Thymus (tissue), 11 donors: ENCODE data around the gene PARD3B. TPM values are rescaled to one million over a fixed set of nuclear protein-coding genes. Genes with fewer than 3 reads are reported as not detected.

Source experiments
- DNase-seq, 9 donors: peaks; one replicate each; pipeline ENCODE4 v3.0.0-alpha.2; 2013; ENCODE audit warnings: low spot score in 9 of 9, low read depth in 6 of 9, missing footprints in 1 of 9
- H3K27ac ChIP-seq, 2 donors: one replicate each; pipeline ENCODE4 v1.5.1; 2013; ENCODE audit warnings: control low read depth in 1 of 2, low read depth in 1 of 2, low read length in 1 of 2, mild to moderate bottlenecking in 1 of 2, moderate library complexity in 1 of 2
- H3K27me3 ChIP-seq, 2 donors: one replicate each; pipeline ENCODE4 v1.5.1; 2013; ENCODE audit warnings: low read length in 1 of 2; ENCODE audit not compliant: control insufficient read depth in 2 of 2, insufficient read depth in 1 of 2
- H3K36me3 ChIP-seq, 2 donors: one replicate each; pipeline ENCODE4 v1.5.1; 2013; ENCODE audit warnings: low read length in 1 of 2, mild to moderate bottlenecking in 1 of 2, moderate library complexity in 1 of 2; ENCODE audit not compliant: control insufficient read depth in 2 of 2, insufficient read depth in 2 of 2
- H3K4me1 ChIP-seq, 2 donors: one replicate each; pipeline ENCODE4 v1.5.1; 2013; ENCODE audit warnings: low read length in 2 of 2; ENCODE audit not compliant: control insufficient read depth in 2 of 2, insufficient read depth in 2 of 2
- H3K4me3 ChIP-seq, 2 donors: one replicate each; pipeline ENCODE4 v1.5.1; 2013; ENCODE audit warnings: low read length in 2 of 2, control low read depth in 1 of 2, mild to moderate bottlenecking in 1 of 2
- H3K9me3 ChIP-seq, 2 donors: one replicate each; pipeline ENCODE4 v1.5.1; 2013; ENCODE audit warnings: low read length in 1 of 2, mild to moderate bottlenecking in 1 of 2; ENCODE audit not compliant: control insufficient read depth in 2 of 2, insufficient read depth in 1 of 2
- WGBS: extraction: QIAGEN DNeasy Blood & Tissue Kit; methylation state at CpG from one replicate; pipeline ENCODE4 v1.1.7; 2013; 5-methylcytosine and 5-hydroxymethylcytosine counted together
- polyA plus RNA-seq: library from polyadenylated mRNA; stranded (reverse); fragments of 200-250 nt; gene quantifications from one replicate; pipeline ENCODE4 v1.2.3, GENCODE V29; 2013
- total RNA-seq: library from RNA; stranded (reverse); fragments of 120-200 nt; gene quantifications from one replicate; pipeline ENCODE4 v1.2.4, GENCODE V29; 2013
- donor health status: healthy.

PARD3B gene
- total and polyA plus RNA-seq, 2 donors: 1.0 to 2.4 TPM

DNA sequence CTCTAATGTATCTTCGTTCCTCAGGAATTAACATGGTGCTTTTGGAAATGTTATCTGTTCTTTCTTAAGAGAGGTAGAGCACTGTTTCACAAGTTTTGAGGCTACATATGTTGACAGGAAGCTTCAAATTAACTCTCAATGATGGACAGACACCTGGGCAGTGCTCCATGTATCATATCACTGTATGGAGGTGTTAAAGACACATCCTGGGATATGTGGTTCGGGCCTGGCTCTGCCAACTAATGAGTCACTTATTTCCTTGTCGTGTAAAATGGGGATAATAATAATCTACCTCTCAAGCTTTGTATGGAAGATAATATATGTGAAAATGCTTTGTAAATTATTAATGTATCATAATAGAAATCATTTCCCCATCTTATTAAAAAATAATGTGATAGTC, 90.2 kb downstream of the PARD3B start:
- H3K27me3 ChIP-seq: no peaks in the 10 kb centered on the region
- H3K9me3 ChIP-seq: no peaks in the 10 kb centered on the region
- no peak overlapping the region for H3K4me3 ChIP-seq
- no peaks in the 10 kb centered on the region for H3K4me1 ChIP-seq
- no peaks in the 10 kb centered on the region for H3K36me3 ChIP-seq
- DNase-seq: no peak
- 78% methylated on average over 3 of the region's 3 CpGs for WGBS
- no peak overlapping the region for H3K27ac ChIP-seq

DNA sequence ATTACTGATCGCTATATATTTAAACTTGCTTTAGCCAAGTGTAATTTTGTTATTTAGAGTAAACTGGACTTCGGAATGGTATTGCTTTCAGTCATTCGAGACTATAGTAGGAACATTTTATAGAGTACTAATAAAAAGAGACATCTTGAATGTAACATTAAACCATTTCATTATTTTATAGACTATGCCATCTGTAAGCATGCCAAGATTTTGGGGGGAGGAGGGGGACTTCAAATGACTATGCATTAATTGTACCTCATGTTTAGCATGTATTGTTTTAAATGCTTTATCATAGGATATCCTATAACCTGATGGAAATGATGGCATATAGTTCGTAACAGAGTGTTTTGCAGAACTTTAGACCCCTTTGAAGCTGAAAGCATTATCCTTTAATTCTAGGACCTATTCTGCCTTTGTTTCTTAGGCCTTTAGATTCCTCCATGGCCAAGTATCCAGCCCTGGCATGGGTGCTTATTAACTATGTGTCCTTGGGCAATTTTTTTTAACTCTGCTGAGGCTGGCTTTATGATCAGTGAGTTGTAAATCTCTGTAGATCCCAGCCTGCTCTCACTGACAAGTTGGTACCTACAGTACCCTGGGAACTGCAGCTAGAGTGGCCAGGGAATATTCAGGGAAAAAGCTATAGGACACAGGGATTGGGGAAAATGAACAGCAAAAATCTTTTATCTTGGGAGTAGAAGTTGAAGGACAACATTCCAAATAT, 93.4 kb downstream of the PARD3B start:
- Histone ChIP-seq H3K4me3 (no peak overlapping the region), H3K27me3 (no peaks in the 10 kb centered on the region), H3K4me1 (no peaks in the 10 kb centered on the region), H3K9me3 (no peaks in the 10 kb centered on the region), H3K27ac (no peak overlapping the region), H3K36me3 (no peaks in the 10 kb centered on the region)
- WGBS: 95% methylated on average over 4 of the region's 4 CpGs
- DNase-seq: no peak

DNA sequence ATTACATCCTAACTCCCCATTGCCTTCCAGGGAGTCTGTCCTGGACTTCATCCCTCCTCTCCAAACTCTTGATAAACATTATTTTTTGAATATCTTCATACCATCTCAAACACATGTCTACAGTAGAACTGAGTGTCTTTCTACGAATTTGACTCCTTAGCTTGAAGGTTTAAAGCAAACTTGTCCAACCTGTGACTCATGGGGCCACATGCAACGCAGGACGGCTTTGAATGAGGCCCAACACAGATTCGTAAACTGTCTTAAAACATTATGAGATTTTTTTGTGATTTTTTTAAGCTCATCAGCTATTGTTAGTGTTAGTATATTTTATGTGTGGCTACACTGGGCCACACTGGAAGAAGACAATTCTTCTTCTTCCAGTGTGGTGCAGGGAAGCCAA, 98.1 kb downstream of the PARD3B start:
- Histone ChIP-seq H3K36me3 (no peaks in the 10 kb centered on the region), H3K4me3 (no peak overlapping the region), H3K9me3 (no peaks in the 10 kb centered on the region), H3K27me3 (no peaks in the 10 kb centered on the region), H3K4me1 (no peaks in the 10 kb centered on the region), H3K27ac (no peak overlapping the region)
- DNase-seq: no peak
- WGBS: 92% methylated on average over 4 of the region's 4 CpGs

DNA sequence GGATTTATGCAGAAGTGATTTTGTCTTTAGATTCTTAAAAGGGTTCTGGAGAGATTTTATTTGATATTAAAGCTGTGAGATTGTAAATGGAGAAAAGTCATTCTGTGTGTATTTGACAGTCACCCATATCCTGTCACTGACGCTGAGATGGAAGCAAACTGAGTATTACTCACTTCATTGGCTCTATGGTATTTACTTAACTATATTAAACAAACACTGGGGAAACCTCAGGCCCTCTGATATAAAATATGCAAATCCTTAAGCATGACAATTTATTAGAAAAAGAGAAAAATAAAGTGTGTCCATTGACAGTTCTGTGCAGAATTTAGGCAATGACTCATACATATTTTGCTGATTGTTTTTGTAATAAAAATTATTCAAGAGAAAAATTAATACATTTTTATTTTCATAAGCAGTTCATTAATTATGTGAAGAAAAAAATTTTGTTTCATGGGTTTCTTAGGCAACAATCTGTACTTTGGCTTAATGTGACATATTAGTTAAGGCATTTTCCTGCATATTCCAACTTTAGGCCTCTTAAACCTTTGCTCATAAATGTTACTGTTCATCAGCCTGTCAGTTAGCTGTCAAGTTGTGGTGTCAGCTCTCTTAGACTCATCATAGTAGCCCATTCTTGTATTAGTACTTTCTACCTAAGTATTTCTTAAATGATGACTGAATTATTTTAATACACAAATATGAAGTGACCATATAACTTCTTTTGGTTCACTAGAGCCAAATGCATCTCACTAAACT, 99.9 kb downstream of the PARD3B start:
- no peak overlapping the region for H3K27ac ChIP-seq
- no peak for DNase-seq
- H3K9me3 ChIP-seq: no peaks in the 10 kb centered on the region
- no peaks in the 10 kb centered on the region for H3K4me1 ChIP-seq
- 88% methylated on average over 1 of the region's 1 CpG for WGBS
- no peaks in the 10 kb centered on the region for H3K36me3 ChIP-seq
- H3K4me3 ChIP-seq: no peak overlapping the region
- no peaks in the 10 kb centered on the region for H3K27me3 ChIP-seq

DNA sequence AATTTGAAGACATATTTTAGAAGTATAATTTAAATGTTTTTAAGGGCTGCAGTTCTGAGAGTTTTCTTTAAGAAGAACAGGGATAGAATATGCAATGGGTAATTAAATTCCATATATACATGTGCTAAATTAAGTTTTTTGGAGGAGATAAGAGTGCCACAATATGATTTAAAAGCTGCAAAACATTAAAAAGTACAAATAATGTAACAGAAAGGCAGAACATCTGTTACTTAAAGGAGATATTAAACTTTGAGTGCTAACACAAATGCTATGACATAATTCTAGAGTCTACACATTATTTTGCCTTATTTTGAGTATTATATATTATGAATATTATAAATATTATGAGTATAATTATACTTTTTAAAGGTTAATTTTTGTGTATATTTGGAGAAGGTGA, 102.4 kb downstream of the PARD3B start:
- no peak for DNase-seq
- Histone ChIP-seq H3K27me3 (no peaks in the 10 kb centered on the region), H3K9me3 (no peaks in the 10 kb centered on the region), H3K36me3 (no peaks in the 10 kb centered on the region), H3K4me1 (no peaks in the 10 kb centered on the region), H3K27ac (no peak overlapping the region), H3K4me3 (no peak overlapping the region)

DNA sequence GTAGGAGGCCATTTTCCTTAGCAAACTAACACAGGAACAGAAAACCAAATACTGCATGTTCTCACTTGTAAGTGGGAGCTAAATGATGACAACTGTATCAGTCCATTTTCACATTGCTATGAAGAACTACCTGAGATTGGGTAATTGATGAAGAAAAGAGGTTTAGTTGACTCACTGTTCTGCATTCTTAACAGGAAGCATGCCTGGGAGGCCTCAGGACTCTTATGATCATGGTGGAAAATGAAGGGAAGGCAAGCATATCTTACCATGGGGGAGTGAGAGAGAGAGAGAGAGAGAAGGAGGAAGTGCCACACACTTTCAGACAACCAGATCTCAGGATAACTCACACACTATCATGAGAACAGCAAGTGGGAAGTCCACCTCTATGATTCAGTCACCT, 105.3 kb downstream of the PARD3B start:
- H3K36me3 ChIP-seq: no peaks in the 10 kb centered on the region
- H3K27me3 ChIP-seq: no peaks in the 10 kb centered on the region
- H3K4me3 ChIP-seq: no peak overlapping the region
- no peaks in the 10 kb centered on the region for H3K9me3 ChIP-seq
- no peaks in the 10 kb centered on the region for H3K4me1 ChIP-seq
- no peak overlapping the region for H3K27ac ChIP-seq
- no peak for DNase-seq

DNA sequence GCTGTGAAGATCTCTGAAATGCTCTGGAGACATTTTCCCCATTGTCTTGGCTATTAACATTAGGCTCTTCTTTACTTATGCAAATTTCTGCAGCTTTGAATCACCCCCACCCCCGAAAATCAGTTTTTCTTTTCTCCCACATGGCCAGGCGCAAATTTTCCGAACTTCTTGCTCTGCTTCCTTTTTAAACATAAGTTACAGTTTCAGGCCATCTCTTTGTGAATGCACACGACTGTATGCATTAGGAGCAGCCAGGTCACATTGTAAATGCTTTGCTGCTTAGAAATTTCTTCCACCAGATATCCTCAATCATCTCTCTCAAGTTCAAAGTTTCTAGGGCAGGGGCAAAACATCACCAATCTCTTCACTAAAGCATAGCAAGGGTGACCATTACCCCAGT, 106.8 kb downstream of the PARD3B start:
- no peaks in the 10 kb centered on the region for H3K27me3 ChIP-seq
- no peaks in the 10 kb centered on the region for H3K36me3 ChIP-seq
- 95% methylated on average over 4 of the region's 4 CpGs for WGBS
- no peak overlapping the region for H3K27ac ChIP-seq
- no peak overlapping the region for H3K4me3 ChIP-seq
- no peak for DNase-seq
- no peaks in the 10 kb centered on the region for H3K4me1 ChIP-seq
- no peaks in the 10 kb centered on the region for H3K9me3 ChIP-seq

DNA sequence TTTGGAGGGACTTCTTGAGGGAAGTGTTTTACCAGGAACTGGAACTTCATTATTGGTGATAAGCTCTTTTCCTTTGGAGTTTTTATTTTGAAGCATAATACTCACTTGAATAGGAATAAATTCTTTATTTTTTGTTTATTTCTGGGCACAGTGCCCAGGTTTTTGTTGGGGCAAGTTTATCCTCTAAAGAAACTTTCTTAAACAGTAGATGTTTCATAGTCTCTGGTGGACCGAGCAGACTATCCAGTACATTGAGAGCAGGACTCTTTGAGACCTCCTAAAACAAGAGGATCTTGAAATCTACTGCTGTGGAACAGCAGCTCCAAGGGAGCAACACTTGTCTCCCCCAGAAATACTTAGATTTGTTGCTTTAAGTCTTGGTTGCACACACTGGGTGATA, 109.4 kb downstream of the PARD3B start:
- H3K27me3 ChIP-seq: no peaks in the 10 kb centered on the region
- WGBS: 94% methylated on average over 1 of the region's 1 CpG
- no peak for DNase-seq
- no peak overlapping the region for H3K4me3 ChIP-seq
- no peak overlapping the region for H3K27ac ChIP-seq
- no peaks in the 10 kb centered on the region for H3K9me3 ChIP-seq
- no peaks in the 10 kb centered on the region for H3K36me3 ChIP-seq
- no peaks in the 10 kb centered on the region for H3K4me1 ChIP-seq

DNA sequence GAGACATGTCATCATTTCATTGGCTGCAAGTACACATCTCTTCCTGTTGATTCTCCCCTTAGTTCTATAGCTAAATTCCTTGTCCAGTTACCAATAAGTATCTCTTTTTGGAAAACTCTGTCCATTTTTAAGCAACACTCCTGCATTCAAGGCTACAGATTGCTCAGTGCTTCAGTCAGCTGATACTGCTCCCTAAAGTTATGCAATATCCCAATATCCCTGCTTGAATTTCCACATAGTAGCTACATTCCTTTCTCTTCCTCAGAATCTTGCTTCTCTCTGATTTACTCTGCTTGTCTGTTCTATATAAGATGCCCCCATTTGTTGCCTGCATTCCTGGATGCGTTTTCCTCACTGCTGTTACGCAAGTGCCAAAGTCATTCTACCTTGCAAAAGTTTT, 109.8 kb downstream of the PARD3B start:
- 98% methylated on average over 2 of the region's 2 CpGs for WGBS
- Histone ChIP-seq H3K36me3 (no peaks in the 10 kb centered on the region), H3K27ac (no peak overlapping the region), H3K9me3 (no peaks in the 10 kb centered on the region), H3K4me3 (no peak overlapping the region), H3K27me3 (no peaks in the 10 kb centered on the region), H3K4me1 (no peaks in the 10 kb centered on the region)
- DNase-seq: no peak
